NB4 (cell line): ENCODE results near the gene KCNK13.

Experiments used
- CTCF ChIP-seq: IDR thresholded peaks from one replicate; pipeline ENCODE4 v1.5.1; 2012; ENCODE audit warnings: low read depth, low read length
- POLR2A ChIP-seq: IDR thresholded peaks from 2 replicates; pipeline ENCODE4 v1.6.1; 2011; ENCODE audit warnings: mild to moderate bottlenecking; ENCODE audit not compliant: insufficient read length; ENCODE audit errors: extremely low read depth

- TF ChIP-seq POLR2A (no peak), CTCF (no peak)
Observed at GRCh38 chr14:90161129-90161528, 99.3 kb downstream of the KCNK13 start.
